Central memory CD4-positive, alpha-beta T cell (primary cell): ENCODE measurements around the gene PRSS38.

Experiments used
- DNase-seq: peaks from one replicate; pipeline ENCODE4 v3.0.0; 2022

PRSS38 gene

DNA sequence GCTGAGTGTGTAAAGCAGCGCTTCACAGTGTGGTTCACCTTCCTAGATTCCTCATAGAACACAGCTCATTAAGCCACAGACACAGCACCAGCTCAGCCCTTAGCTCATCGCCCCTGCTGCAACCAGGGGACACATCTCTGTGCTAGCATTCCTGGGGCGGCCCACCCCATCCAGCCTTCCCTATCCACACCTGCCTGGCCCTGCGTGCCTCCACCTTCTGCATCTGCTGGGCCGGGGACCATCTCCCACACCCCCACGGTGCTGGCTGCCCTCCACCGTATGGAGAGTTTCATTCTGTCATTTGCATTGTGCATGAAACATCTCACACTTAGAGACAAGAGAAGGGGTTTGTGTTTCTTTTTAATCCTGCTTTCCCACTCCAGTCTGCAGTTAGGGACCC lies 35.8 kb upstream of the PRSS38 start:
- no peak for DNase-seq

DNA sequence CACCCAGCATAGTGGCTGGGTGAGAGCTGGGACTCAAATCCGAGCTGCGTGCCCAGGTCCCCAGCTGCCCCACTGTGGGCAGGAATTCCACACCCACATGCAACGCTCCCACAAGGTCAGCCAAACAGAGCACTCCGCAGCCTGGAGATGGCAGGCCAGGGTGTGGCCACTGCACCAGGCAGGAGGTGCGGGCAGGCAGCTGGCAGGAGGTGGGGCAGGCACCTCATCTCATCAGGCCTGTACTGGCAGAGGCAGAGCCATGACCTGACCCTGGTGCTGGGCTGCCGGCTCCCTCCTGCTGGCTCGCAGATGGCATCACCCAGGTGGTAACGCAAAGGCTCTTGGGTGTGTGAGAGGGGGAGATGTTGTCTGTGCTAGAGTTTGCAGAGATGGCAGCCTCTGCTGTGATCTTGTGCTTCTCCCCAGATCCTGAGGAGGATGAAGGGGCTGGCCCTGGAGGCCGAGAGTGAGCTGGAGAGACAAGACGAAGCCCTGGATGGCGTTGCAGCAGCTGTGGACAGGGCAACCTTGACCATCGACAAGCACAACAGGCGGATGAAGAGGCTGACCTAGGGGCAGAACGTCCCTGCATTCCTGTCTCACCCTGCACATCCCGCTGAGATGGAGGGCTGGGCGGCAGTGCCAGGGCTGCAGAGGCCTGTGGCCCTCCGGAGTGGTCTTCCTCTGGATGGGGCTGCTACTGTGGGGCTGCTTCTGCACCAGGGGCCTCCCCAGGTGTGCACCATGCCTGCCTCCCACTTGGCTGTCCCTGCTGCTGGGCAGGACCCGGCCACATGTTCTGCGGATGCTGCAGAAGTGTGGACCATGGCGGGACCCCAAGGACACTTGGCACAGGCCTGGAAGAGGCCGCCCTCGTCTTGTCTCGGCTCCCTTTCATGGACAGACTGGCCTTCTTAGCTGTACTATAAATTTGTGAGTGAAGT lies 35.1 kb upstream of the PRSS38 start:
- DNase-seq: no peak

DNA sequence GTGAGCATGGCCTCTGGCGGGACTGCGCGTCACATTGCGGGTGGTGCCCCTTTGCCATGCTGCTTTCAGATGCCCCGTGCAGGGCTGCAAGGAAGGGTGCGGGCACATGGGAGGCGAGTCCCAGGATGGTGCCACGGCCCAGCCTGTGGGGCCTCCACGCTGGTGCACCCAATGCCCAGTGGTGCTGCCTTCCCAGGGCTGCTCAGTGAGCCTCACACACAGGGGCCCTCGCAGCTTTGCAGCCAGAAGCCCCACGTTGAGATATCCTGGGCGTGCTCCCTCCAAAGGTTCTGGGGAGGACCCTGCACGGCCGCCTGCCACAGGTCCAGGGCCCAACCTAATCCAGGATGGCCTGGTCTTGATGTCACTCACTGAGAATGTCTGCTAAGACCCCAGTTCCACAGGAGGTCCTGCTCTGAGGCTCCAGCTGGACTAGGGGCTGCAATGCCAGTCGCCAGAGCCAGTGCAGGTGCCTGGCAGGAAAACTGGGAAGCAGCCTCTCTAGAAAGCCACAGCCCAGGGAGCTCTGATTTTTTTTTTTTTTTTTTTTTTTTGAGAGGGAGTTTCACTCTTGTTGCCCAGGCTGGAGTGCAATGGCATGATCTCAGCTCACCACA lies 34.1 kb upstream of the PRSS38 start:
- no peak for DNase-seq

DNA sequence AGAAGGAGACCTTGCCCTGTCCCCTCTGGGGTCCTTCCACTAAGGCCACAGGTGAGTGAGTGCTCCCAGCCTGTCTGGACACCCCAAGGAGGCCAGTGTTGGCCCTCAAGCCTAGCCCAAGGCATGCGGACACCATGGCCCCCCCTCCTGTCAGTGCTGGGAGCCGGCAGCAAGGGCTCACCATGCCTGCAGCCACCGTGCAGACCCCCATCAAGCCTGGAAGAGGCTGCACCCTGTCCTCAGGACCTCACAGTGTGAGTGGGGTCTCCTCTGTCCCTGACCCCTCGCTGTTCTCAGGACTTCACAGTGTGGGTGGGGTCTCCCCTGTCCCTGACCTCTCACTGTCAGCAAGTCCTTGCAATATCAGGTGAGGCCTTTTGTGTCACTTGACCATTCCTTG lies 33.2 kb upstream of the PRSS38 start:
- no peak for DNase-seq

DNA sequence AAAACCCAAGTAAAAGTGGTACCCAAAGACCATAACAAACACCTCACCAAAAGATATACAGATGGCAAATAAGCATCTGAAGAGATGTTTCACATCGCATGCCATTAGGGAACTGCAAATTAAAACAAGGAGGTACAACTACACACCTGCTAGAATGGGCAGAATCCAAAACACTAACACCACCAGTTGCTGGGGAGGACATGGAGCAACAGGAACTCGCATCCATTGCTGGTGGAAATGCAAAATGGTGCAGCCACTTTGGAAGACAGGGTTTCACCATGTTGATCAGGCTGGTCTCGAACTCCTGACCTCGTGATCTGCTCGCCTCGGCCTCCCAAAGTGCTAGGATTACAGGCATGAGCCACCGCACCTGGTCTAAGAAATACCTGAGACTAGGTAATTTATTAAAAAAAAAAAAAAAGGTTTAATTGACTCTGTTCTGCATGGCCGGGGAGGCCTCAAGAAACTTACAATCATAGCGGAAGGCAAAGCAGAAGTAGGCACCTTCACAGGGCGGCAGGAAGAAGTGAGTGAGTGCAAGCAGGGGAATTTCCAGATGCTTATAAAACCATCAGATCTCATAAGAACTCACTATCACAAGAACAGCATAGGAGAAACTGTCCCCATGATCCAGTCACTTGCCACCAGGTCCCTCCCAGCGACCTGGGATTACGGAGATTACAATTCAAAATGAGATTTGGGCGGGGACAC lies 30.2 kb upstream of the PRSS38 start:
- no peak for DNase-seq

DNA sequence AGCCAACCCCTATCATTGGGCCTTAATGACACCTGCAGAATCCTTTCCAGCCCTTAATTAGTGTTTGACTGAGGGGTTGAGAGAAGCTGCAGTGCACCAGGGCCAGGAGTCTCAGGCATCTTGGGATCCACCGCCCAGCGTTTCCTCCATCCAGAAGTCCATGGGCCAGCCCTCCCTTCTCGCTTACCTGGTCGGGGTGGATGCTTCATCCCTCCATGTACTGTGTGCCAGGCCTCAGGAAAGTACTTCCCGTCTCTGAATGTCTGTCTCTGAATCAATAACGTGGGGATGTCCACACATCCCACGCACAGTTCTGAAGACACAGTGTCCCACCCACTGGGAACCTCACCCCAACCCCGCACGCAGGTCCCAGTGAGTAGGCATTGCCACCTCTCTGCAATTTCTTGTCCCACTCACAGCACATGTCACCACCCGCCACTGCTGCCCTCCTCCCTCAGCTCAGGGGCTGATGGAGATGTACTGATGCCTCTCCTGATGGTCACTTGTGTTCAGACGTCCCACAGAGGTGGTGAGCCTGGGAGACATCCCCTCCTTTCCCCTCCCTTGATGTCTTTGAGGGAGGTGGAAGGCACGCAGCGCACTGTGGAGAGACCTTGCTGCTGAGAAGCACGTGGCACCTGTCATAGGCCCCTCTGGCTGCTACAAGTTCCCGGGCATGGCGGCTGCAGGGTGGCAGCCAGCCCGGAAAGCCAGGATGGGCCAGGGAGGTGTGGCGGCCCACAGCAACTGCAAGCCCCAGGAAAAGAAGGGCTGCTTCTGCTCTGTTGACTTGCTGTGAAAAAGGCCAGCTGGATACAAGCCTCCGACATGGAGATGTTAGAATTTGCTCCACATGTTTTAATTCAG lies 29.4 kb upstream of the PRSS38 start:
- DNase-seq: no peak

DNA sequence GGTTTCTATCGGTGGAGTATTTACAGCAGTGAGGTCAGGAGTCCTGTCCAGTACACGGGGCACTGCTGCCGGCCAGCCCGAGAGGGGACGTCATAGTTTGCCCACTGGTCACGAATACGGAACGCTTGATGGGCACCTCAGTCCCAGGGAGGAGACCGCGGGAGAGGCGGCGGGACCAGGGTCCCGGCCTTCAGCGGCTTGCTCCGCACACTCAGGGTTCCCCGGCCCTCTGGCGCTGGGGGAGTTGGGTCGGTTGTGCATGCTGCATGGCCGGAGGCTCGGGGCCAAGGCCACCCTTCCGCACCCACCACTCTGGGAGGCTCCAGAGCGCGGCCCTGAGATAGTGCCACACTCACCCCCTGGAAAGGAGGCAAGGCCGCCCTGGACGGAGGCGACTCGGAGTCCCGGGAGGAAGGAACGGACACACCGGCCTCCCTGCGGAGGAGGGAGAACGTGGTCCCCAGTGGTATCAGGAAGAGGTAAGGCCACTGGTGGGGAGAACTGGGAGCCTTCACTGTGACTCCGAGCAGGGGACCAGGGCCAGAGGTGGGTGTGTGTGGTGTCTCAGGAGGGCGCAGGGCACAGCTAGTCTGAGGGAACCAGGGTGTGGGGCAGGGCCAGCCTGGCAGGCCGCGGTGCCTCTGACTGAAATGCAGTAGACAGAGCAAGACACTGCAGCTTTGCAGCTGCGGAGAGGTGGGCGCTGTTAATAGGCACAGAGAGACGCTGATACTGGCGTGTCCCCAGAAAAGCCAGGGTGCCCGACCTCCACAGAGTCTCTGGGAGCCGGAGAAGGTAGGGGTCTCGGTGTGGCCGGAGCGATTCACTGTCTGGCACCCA lies 28.6 kb upstream of the PRSS38 start:
- DNase-seq: no peak

DNA sequence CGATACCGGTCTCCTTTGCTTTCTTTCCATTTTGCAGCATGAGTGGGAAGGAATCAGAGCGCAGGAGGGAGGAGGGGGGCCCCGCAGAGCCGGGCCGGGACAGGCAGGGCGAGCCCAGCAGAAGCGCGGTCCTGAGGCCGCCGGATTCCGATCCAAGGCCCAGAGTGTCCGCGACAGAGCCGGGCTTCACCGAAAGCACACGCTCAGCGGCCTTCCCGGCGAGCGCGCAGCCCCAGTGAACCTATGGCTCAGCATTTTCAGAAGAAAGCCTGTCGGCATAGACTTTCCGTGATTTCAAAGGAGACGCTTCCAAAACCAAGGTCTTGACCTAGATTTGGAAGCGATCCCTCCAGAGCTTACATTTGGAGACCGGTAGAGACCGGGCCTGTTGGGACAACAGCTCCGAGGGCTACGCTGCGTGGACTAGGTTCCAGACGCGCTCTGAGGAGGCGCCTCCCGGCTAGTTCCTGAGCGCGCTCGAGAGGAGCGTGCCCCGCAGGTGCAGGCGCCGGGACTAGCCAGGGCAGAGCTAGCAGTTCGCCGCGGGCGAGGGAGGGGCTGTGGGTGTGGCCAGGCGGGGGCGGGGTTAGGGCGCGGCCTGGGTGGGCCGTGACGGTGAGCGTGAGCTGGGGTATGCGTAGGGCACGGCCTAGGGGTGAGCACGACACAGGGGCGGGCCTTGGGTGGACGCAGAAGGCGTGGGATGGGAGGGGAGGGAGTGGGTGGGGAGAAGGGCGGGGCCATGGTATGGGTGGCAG lies 27.8 kb upstream of the PRSS38 start:
- DNase-seq: peak; percentile 93

DNA sequence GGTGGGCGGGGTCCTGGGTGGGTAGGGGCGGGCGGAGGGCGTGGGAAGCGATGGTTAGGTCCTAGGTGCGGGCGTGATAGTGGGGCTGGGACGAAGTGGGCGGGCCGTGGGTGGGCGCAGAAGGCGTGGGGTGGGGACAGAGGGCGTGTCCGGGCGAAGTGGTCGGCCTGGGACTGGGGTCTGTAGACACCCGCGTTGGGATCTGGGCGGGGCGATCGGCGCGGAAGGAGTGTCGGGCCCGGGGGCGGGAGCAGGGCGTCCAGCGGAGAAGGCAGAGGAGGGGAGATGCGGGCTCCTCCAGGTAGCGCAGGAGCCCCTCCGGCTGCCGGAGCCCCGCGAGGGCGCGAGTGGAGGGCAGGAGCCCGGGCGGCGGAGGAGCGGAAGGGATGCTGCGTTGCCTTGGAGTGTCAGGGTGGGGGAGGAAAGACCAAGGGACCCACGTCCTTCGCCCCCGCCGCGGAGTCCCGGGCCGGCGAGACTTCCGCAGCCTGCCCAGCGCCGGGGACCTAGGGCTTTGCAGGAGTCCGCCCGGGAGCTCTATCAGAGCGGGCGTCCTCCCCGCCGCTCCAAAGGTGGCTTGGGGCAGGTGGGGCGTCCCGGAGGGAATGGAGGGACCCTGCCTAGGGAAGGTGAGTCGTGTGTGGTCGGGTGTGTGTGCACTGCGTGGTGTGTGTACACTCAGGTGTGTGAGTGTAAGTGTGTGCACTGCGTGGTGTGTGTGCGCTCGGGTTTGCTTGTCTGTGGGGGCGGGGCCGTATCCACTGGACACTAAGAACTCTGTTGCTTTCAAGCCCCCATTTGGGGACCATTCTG lies 27.0 kb upstream of the PRSS38 start:
- DNase-seq: peak; percentile 73

DNA sequence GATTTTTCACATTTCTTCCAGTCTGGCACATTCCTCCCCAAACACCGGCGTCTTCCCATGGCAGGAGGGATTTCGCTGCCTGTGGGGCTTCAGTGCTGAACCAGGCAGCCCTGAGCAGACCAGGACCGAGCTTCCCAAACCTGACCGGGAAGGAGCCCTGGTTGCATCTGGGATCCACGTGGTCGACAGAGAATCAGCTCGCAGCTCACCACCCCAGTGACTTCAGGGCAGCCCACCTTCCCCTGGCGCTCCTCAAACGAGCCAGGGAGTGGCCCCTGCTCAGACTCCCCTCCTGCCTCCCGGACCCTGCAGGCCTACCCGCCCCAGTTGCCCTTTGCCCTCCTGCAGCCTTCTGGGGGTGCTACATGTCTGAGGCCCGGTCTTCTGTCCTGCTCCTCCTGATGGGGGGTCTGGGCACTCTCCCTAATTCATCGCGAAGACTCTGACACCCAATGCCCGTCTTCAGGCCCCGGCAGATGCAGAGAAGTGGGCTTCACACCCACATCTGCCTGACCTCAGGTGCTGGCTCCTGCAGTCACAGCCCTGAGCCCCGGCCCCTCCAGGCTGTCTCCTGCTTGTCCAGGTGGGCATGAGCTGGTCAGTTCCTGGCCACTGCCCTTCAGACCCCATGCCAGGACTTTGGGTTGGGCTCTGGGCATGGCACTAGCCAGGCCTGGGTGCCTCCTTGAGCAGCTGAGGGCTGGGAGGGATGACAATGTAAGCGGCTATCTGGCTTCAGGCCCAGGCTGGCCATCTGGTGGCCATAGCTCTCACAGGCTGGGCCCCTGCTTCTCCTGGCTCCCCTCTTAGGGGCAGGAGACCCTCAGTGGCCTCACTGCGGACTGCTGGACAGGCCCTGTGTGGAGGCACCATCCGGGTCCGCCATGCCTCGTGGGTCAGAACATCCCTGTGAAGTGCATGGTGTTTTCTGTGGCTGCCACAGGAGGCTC lies 26.1 kb upstream of the PRSS38 start:
- DNase-seq: no peak

DNA sequence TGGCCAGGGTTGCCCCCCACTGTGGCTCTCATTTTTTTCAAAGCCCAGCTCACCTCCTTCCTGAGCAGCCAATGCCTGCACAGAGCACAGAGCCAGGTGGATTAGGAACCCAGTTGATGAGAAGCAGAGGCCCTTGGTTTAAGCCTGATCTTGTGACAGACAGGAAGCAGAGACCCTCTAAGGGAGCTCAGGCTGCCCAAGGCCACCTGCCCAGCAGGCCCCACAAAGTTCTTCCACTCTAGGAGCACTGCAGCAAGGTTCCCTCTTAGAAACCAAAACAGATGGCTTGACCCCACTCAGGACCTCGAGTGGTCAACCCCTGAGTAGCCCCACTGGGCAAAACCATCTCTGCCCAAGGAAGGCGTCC lies 25.5 kb upstream of the PRSS38 start:
- no peak for DNase-seq

DNA sequence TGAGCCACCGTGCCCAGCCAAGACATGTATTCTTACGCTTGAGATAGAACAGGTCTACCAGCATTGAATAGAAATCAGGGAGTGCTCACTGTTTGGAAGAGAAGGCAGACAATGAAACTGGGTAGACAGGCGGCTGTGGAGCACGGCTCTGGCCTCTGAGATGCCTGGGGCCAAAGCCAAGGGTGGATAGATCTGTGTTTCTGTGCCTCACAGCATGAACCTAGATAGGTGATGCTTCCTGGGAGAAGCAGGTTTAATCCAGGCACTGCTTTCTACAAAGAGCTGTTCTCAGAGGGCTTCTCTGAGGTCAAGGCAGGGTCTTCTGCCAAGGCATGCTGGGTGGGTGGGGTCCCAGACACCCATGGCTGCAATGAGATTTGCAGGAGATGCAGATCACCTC lies 24.6 kb upstream of the PRSS38 start:
- no peak for DNase-seq

DNA sequence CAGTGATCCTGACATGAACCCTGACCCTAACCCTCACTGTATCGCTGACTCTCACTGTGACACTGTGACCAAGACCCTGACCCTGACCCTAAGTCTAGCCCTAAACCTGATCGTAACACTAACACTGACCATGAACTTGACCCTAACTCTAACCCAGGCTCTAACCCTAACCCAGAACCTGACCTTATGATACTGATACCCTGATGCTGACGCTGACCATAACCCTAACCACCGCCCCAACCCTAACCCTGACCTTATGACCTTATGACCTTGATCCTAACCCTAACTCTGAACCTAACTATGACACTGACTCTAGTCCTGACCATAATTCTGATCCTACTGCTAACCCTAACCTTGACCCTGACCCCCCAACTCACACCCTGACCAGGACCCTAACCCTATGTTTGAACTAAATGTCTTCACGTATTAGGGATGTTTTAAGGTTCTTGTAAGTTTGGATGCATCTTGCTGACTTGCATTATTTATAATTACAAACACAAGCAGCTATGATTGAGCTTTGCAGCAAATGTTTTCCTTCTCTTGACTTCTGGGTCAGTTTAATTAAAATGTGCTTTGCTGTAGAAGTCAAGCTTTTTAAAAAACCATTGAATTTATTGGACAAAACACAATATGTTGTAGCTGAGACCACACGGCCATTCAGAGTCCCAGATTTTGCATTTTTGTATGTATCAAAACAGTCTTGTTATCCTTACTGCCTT lies 23.9 kb upstream of the PRSS38 start:
- DNase-seq: no peak

DNA sequence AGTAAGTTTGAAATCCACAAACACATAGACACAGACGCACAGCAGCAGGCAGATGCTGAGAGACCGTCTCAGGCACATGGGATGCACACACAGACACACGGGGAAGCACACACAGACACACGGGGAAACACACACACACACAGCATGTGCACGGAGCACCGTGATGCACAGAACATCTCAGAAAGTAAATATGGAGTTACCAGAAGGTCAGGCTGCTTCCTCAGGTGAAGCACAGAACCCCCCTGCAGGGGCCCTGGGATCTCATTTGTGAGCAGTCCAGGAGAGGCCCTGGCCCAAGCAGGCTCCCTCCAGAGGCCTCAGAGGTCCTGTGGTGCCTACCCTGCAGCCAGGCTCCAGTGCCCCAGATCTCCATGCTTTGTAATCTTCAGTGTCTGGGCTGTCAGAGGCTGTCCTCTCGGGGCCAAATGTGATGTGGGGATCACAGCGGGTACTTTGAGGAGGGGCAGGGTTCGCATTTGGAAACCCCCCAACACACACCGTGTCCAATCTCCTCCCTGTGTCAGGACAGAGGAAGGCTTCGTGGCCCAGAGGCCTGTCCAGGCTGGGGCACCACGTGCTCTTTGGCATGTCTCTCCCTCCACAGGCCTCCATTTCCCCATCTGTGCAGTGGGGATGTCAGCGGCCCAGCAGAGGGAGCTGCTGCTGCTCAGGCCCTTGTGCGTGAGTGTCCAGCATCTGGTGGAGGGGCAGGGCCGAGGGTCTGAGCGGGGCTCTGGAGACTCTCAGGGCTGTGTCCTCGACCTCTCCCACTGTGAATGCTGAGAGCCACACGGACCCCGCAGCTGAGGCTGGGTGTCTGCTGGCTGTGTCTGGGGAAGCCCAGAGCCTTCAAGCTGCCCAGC lies 23.0 kb upstream of the PRSS38 start:
- no peak for DNase-seq

DNA sequence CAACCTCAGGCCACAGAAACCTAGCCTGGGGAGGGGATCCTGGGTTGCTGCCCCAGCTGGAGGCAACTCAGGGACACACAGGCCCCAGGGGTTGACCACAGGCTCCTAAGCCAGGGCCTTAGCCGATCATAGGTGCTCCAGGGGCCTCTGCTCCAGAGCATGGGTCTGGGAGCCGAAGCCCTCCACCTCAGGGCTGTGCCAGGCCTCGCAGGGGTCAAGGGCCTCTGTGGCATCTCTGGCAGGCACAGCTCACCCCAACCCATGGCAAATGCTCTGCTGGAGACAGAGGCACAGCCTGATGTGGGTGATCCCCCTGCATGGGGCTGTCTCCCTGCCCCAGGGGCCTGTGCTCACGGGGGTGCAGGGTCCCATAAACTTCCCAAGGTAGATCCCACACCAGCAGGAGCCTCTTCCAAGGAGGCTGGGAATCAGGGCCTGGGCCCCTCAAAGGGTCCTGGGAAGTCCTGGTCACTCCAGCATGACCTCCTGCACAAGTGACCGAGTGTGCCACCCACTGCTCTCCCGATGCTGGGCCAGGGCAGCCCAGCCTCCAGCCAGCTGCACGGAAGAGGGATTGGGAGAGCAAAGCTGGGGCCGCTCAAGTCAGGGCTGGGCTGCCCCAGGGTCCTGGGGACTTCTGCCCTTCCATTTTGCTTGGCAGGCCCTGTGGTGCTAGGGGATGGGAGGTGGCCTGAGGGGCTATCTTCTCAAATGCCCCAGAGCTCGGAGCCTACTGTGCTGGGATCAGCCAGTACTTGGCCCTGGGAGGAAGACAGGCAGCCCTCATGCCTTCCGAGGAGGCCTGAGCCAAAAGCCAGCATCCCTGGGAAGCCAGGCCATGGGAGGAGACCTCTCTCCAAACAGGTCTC lies 22.2 kb upstream of the PRSS38 start:
- no peak for DNase-seq
